GM12872 (cell line): ENCODE data around the gene SET.

Experiments used
- TF ChIP-seq, protein P1 (sequence below): IDR thresholded peaks from 3 replicates; pipeline ENCODE4 v1.5.1; 2011; ENCODE audit warnings: low read depth, mild to moderate bottlenecking, low read length, moderate library complexity; ENCODE audit not compliant: insufficient read depth

The SET gene

DNA sequence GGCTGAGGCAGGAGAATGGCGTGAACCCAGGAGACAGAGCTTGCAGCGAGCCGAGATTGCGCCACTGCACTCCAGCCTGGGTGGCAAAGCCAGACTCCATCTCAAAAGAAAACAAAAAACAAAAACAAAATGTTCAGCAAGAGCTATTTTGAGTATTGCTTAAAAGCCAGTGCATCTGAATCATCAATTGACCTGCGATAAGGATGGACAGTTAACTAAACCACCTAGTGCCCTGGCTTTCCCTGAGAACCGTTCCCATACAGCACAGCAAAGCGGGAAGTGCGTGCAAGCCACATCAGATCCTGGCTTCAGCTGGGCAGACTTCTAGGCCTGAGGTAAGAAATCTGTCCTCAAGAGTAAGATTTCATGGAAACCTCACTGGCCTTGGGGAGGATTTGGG is 35.1 kb upstream of the SET start:
- TF ChIP-seq, protein P1, sequence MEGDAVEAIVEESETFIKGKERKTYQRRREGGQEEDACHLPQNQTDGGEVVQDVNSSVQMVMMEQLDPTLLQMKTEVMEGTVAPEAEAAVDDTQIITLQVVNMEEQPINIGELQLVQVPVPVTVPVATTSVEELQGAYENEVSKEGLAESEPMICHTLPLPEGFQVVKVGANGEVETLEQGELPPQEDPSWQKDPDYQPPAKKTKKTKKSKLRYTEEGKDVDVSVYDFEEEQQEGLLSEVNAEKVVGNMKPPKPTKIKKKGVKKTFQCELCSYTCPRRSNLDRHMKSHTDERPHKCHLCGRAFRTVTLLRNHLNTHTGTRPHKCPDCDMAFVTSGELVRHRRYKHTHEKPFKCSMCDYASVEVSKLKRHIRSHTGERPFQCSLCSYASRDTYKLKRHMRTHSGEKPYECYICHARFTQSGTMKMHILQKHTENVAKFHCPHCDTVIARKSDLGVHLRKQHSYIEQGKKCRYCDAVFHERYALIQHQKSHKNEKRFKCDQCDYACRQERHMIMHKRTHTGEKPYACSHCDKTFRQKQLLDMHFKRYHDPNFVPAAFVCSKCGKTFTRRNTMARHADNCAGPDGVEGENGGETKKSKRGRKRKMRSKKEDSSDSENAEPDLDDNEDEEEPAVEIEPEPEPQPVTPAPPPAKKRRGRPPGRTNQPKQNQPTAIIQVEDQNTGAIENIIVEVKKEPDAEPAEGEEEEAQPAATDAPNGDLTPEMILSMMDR: no peak

DNA sequence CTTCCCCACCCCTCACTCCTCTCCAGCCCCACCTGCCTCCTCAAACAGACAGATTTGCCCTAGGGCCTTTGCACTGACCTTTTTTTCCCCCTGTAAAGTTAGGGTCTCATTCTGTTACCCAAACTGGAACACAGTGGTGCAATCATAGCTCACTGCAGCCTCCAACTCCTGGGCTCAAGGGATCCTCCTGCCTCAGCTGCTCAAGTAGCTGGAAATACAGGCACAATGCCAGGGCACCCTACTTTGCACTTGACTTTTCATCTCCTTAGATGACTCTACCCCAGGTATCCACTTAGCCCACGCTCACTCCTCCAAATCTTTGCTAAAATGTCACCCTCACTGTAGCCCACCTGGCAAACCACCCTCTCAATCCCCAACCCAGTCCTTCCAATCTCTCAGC is 34.5 kb upstream of the SET start:
- TF ChIP-seq, protein P1: no peak

DNA sequence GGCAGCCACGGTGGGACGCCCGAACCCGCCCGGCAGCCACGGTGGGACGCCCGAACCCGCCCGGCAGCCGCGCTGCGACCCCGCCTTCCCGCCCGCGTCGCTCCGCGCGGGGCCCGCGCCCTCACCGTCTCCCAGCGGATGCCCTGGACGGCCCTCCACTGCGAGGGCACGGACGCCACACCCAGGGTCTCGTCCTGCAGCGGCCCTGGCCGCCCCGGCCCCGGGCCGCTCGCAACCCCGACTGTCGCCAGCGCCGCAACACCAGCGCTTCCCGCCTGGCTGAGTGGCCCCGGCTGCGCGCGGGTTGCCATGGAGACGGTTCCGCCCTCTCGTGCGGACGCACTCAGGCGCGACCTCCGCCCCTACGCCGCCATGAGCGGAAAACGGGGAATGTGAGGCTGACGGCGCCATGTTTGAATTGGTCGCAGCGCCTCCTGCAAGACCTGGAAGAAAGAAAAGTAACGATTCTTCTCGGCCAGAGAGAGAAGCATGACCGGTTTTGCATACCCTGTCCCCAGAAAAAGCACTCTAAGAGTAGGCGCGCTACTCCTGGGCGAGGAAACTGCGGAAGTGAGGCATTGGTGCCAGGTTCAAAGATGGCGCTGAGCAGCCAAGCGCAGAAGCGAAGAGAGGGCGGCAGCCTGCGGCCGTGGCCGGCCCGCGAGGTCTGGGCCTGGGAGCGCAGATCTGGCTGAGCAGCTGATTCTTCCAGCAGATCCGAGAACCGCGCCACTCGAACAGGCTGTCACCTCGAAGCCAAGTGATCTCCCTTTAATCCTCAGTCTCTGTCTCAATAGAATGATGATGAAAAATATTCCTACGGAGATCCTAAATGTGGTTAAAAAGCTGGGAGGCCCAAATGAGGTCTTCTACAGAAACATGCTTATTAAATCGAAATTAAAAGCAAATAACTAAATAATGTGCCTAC is 32.3 kb upstream of the SET start, which contains the start of gene DYNC2I2:
DYNC2I2 (minus strand) TSS at position 432 of the 928 bp plus-strand sequence; CDS start at position 311, 121 bp downstream.
- TF ChIP-seq, protein P1: no peak

DNA sequence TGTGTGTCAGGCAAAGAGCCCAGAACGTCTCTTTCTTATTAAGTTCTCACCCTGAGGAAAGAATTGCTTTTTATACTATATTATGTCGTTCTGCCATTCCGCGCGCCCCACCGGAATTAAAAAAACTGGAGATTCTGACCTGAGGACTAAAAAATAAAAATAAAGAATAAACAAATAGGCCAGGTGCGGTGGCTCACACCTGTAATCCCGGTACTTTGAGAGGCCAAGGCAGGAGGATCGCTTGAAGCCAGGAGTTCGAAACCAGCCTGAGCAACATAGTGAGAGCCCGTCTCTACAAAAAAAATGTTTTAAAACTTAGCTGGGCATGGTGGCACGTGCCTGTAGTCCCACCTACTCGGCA is 31.7 kb upstream of the SET start:
- TF ChIP-seq, protein P1: no peak

DNA sequence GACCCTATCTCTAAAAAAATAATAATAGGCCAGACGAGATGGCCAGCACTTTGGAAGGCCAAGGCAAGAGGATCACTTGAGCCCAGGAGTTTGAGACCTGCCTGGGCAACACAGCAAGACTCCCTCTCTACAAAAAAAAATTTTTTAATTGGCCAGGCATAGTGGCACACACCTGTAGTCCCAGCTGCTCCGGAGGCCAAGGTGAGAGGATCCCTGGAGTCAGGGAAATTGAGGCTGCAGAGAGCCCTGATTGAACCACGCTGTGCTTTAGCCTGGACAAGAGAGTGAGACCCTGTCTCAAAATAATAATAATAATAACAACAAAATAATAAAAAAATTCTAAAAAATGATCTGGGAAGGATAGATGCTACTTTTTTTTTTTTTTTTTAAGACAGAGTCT is 31.2 kb upstream of the SET start:
- TF ChIP-seq, protein P1: no peak

DNA sequence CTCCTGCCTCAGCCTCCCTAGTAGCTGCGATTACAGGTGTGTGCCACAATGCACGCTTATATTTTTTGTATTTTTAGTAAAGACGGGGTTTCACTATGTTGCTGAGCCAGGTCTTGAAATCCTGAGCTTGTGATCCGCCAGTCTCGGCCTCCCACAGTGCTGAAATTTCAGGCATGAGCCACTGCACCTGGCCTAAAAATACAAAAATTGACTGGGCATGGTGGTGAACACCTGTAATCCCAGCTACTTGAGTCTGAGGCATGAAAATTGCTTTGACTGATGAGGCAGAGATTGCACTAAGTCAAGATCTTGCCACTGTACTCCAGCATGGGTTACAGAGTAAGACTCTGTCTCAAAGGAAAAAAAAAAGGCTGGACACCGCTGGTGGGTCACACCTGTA is 19.2 kb upstream of the SET start:
- TF ChIP-seq, protein P1: no peak

DNA sequence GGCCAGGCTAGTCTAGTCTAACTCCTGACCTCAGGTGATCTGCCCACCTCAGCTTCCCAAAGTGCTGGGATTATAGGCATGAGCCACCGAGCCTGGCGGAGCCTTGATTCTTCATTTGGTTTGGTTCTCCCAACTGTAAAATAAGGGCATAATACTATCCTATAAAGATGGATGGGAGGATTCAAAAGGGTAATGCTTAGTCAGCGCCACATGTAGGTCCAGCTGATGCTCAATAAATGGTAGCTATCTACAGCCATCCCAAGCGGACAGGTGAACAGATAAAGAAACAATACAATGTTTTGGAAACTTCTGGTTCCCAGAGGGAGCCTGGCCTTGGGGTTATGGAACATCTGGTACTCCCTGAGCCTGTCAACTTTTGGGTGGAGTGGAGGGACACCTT is 13.6 kb upstream of the SET start:
- TF ChIP-seq, protein P1: no peak
